HepG2 (cell line): ENCODE data around the gene NENF. TPM values are rescaled to one million over a fixed set of nuclear protein-coding genes. Genes with fewer than 3 reads are reported as not detected.
A peak's percentile ranks its signal among the peaks of the same experiment; 100 is the strongest.

Experiments used
- ATF7-NPFF ChIP-seq: sonication (generic); formaldehyde crosslinking; IDR thresholded peaks from 2 replicates; pipeline ENCODE4 v1.8.1; 2023; ENCODE audit warnings: mild to moderate bottlenecking, low read depth, missing genetic modification reagents, moderate library complexity
- HDAC1 ChIP-seq: sonication (generic); formaldehyde crosslinking; IDR thresholded peaks from 2 replicates; pipeline ENCODE4 v1.5.1; 2020; ENCODE audit warnings: mild to moderate bottlenecking, missing genetic modification reagents
- HDAC6 ChIP-seq: fragments of 200-600 bp; sonication (generic); IDR thresholded peaks from 2 replicates; pipeline ENCODE4 v1.7.0; 2017; ENCODE audit warnings: mild to moderate bottlenecking, antibody characterized with exemption, low read length, low read depth
- MAX ChIP-seq: IDR thresholded peaks from 2 replicates; pipeline ENCODE4 v1.6.1; 2012; ENCODE audit warnings: inconsistent platforms
- PHF8 ChIP-seq: sonication (generic); formaldehyde crosslinking; IDR thresholded peaks from 2 replicates; pipeline ENCODE4 v1.5.0; 2020; ENCODE audit warnings: missing genetic modification reagents
- POLR2G ChIP-seq: fragments of 200-400 bp; formaldehyde crosslinking; IDR thresholded peaks from 2 replicates; pipeline ENCODE4 v1.6.1; 2018; ENCODE audit warnings: mild to moderate bottlenecking, low read depth, low read length, moderate library complexity
- SALL2 ChIP-seq: sonication (generic); formaldehyde crosslinking; IDR thresholded peaks from 2 replicates; pipeline ENCODE4 v1.8.1; 2023; ENCODE audit warnings: mild to moderate bottlenecking, missing genetic modification reagents, inconsistent platforms
- SAP130 ChIP-seq: IDR thresholded peaks from 2 replicates; pipeline ENCODE4 v1.6.1; 2016; ENCODE audit warnings: low read depth
- SNAPC5 ChIP-seq: sonication (generic); formaldehyde crosslinking; IDR thresholded peaks from 2 replicates; pipeline ENCODE4 v1.8.1; 2023; ENCODE audit warnings: mild to moderate bottlenecking, missing genetic modification reagents, borderline replicate concordance
- SP1 ChIP-seq, 2 experiments: fragments of 450-650 bp in 1 of 2; sonication (generic) in 1 of 2; formaldehyde crosslinking in 1 of 2; IDR thresholded peaks; 2 replicates each; pipeline versions ENCODE4 v1.4.0 to v1.6.1; 2016 to 2020; ENCODE audit warnings: missing genetic modification reagents in 1 of 2
- SP4 ChIP-seq: sonication (generic); formaldehyde crosslinking; IDR thresholded peaks from 2 replicates; pipeline ENCODE4 v1.8.1; 2023; ENCODE audit warnings: mild to moderate bottlenecking, missing genetic modification reagents
- UBTF ChIP-seq: sonication (generic); formaldehyde crosslinking; IDR thresholded peaks from 2 replicates; pipeline ENCODE4 v1.4.0; 2020; ENCODE audit warnings: mild to moderate bottlenecking, missing genetic modification reagents
- ZFX ChIP-seq: sonication (generic); formaldehyde crosslinking; IDR thresholded peaks from 2 replicates; pipeline ENCODE4 v1.4.0; 2020; ENCODE audit warnings: mild to moderate bottlenecking, low read depth, missing genetic modification reagents, moderate library complexity
- ZNF18 ChIP-seq: sonication (generic); formaldehyde crosslinking; IDR thresholded peaks from 2 replicates; pipeline ENCODE4 v1.8.0; 2022; ENCODE audit warnings: mild to moderate bottlenecking, missing genetic modification reagents; ENCODE audit not compliant: insufficient replicate concordance
- ZNF597 ChIP-seq: sonication (generic); formaldehyde crosslinking; IDR thresholded peaks from 2 replicates; pipeline ENCODE4 v1.5.0; 2020; ENCODE audit warnings: missing genetic modification reagents
- ZNF616 ChIP-seq: sonication (generic); formaldehyde crosslinking; IDR thresholded peaks from 2 replicates; pipeline ENCODE4 v1.5.0; 2020; ENCODE audit warnings: low read depth, mild to moderate bottlenecking, missing genetic modification reagents
- ZNF660 ChIP-seq: sonication (generic); formaldehyde crosslinking; IDR thresholded peaks from 2 replicates; pipeline ENCODE4 v1.5.1; 2020; ENCODE audit warnings: mild to moderate bottlenecking, low read depth, missing genetic modification reagents, borderline replicate concordance
- polyA plus RNA-seq, 8 experiments: library from polyadenylated mRNA; depleted of rRNA in 3 of 8; stranded (reverse) in 7 of 8; unstranded in 1 of 8; fragments of >200 nt; fragmentation: Illumina TruSeq in 4 of 8; extraction: Trizol in 4 of 8; gene quantifications; 2 replicates each; pipeline versions ENCODE4 v1.2.1 to v1.2.3, GENCODE V29; 2011 to 2016; ENCODE audit warnings: low read depth in 4 of 8, missing spikeins in 1 of 8, mixed read lengths in 1 of 8; ENCODE audit not compliant: insufficient read depth in 1 of 8
- total RNA-seq, 5 experiments: library from RNA; depleted of rRNA; stranded (reverse); fragments of >200 nt; fragmentation: Illumina TruSeq; extraction: Trizol; gene quantifications; 2 replicates each; pipeline ENCODE4 v1.2.3, GENCODE V29; 2016; ENCODE audit warnings: low read depth in 1 of 5
- TF ChIP-seq, protein P1 (sequence below): sonication (generic); formaldehyde crosslinking; IDR thresholded peaks from 2 replicates; pipeline ENCODE4 v1.5.1; 2020; ENCODE audit warnings: mild to moderate bottlenecking, missing genetic modification reagents, moderate library complexity
- TF ChIP-seq, protein P2 (sequence below): sonication (generic); formaldehyde crosslinking; IDR thresholded peaks from 2 replicates; pipeline ENCODE4 v1.4.0; 2020; ENCODE audit warnings: missing genetic modification reagents, borderline replicate concordance

Gene NENF
- total and polyA plus RNA-seq, 2 of the 13 experiments (the other 11 are each of a cell fraction or from before 2014, with no cell fraction given): 31.7 to 40.4 TPM

- TF ChIP-seq SP4 (CRISPR knock-in tag) (peak; percentile 78), ZNF660 (CRISPR knock-in tag) (no peak), SALL2 (CRISPR knock-in tag) (0 out of 2 replicates have a peak, but pooled peaks have one; percentile 28), PHF8 (peak; percentile 49), ATF7-NPFF (CRISPR knock-in tag) (0 out of 2 replicates have a peak, but pooled peaks have one; percentile 7), POLR2G (peak; percentile 48), ZNF616 (CRISPR knock-in tag) (no peak), HDAC1 (CRISPR knock-in tag) (peak; percentile 32; the same call in 1 of the 2 replicates), ZNF597 (CRISPR knock-in tag) (no peak), ZNF18 (CRISPR knock-in tag) (peak; percentile 25), UBTF (peak; percentile 65; the same call in 1 of the 2 replicates), SAP130 (CRISPR knock-in tag) (peak; percentile 39; the same call in 1 of the 2 replicates), SNAPC5 (CRISPR knock-in tag) (no peak), MAX (peak; percentile 32; the same call in 1 of the 2 replicates), HDAC6 (no peak), SP1 (IDR thresholded peaks at IDR 0.05) (no peak), SP1 (CRISPR knock-in tag; IDR thresholded peaks at IDR 0.05) (peak; percentile 14; the same call in 1 of the 2 replicates), ZFX (peak; percentile 27)
- TF ChIP-seq, protein P1, sequence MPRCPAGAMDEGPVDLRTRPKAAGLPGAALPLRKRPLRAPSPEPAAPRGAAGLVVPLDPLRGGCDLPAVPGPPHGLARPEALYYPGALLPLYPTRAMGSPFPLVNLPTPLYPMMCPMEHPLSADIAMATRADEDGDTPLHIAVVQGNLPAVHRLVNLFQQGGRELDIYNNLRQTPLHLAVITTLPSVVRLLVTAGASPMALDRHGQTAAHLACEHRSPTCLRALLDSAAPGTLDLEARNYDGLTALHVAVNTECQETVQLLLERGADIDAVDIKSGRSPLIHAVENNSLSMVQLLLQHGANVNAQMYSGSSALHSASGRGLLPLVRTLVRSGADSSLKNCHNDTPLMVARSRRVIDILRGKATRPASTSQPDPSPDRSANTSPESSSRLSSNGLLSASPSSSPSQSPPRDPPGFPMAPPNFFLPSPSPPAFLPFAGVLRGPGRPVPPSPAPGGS (CRISPR knock-in tag): 0 out of 2 replicates have a peak, but pooled peaks have one; percentile 49
- TF ChIP-seq, protein P2, sequence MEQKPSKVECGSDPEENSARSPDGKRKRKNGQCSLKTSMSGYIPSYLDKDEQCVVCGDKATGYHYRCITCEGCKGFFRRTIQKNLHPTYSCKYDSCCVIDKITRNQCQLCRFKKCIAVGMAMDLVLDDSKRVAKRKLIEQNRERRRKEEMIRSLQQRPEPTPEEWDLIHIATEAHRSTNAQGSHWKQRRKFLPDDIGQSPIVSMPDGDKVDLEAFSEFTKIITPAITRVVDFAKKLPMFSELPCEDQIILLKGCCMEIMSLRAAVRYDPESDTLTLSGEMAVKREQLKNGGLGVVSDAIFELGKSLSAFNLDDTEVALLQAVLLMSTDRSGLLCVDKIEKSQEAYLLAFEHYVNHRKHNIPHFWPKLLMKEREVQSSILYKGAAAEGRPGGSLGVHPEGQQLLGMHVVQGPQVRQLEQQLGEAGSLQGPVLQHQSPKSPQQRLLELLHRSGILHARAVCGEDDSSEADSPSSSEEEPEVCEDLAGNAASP (CRISPR knock-in tag): 0 out of 2 replicates have a peak, but pooled peaks have one; percentile 25
Observed at GRCh38 chr1:212432661-212433576, at the start of gene NENF (continued).
